ENCODE data around the gene CBL. TPM values are rescaled to one million over a fixed set of nuclear protein-coding genes. Genes with fewer than 3 reads are reported as not detected.

The CBL gene
- total RNA-seq, 1 experiment from 2014 or later, result 52.7 TPM

DNA sequence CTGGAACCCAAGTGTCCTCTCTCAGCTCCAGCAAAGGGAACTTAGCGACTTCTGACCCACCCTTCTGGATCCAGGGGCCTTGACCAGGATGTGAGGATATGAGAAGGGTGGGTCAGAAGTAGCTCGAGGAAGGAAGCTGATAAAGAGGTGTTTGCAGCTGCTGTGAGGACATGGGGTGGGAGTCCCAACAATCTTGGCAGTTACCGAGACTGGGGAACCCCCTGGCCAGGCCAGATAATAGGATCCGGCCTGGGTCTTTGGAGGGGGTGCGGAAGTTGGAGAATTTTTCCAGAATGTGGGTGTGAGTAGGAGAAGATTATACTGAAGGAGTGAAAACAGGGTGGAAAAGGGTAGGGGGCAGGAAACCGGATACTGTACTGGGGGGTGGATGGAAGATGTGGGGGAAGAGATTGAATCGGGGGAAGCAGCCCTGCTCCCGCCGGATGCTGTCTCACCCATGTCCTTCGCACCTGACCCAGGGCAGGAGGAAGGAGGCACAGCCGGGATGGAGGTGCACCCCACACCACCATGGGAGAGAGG lies 113.6 kb downstream of the CBL start:
- CTCF ChIA-PET, result interaction anchor here (2.3 to 2.5 kb wide), 2 partner anchors 21 to 61 kb away, joined by 7 to 14 read pairs; partner anchors contain the start of genes C1QTNF5 and USP2
- Histone ChIP-seq H3K9me3 (no peaks in the 10 kb centered on the region), H3K36me3 (ENCODE audit: control insufficient read depth, insufficient read depth, low read length) (no peaks in the 10 kb centered on the region), H3K4me3 (ENCODE audit: low read depth, low read length) (no peak overlapping the region), H3K4me1 (peaks cover 38% of the 10 kb centered on the region), H3K27me3 (replicated peaks; ENCODE audit: control insufficient read depth, insufficient read depth, low read length) (peaks cover 7% of the 10 kb centered on the region)
- Mint-ChIP-seq H3K27me3 (ENCODE audit: insufficient read depth, unreplicated experiment) (no peaks in the 10 kb centered on the region), H3K36me3 (ENCODE audit: insufficient read depth, unreplicated experiment) (peaks cover 5% of the 10 kb centered on the region), H3K27ac (ENCODE audit: unreplicated experiment) (no peak overlapping the region), H3K9me3 (ENCODE audit: unreplicated experiment) (no peaks in the 10 kb centered on the region), H3K4me3 (ENCODE audit: unreplicated experiment) (no peak overlapping the region), H3K4me1 (ENCODE audit: low read depth, unreplicated experiment) (no peaks in the 10 kb centered on the region)
- TF ChIP-seq, protein P1, sequence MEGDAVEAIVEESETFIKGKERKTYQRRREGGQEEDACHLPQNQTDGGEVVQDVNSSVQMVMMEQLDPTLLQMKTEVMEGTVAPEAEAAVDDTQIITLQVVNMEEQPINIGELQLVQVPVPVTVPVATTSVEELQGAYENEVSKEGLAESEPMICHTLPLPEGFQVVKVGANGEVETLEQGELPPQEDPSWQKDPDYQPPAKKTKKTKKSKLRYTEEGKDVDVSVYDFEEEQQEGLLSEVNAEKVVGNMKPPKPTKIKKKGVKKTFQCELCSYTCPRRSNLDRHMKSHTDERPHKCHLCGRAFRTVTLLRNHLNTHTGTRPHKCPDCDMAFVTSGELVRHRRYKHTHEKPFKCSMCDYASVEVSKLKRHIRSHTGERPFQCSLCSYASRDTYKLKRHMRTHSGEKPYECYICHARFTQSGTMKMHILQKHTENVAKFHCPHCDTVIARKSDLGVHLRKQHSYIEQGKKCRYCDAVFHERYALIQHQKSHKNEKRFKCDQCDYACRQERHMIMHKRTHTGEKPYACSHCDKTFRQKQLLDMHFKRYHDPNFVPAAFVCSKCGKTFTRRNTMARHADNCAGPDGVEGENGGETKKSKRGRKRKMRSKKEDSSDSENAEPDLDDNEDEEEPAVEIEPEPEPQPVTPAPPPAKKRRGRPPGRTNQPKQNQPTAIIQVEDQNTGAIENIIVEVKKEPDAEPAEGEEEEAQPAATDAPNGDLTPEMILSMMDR (IDR thresholded peaks at IDR 0.05; ENCODE audit: insufficient read depth in 1 of 2, low read depth in 1 of 2, low read length in 1 of 2, severe bottlenecking in 1 of 2, unreplicated experiment in 1 of 2), result no peak
- intact Hi-C loops (cut with micrococcal nuclease; ENCODE audit: unreplicated experiment), result loop anchor here (2.0 to 10.0 kb wide), 2 partner anchors 115 to 155 kb away; partner anchors contain the start of gene CBL
- POLR2A ChIA-PET, result no interaction called here
- BruUV-seq (replicated peaks), result no TSS peak
- peak in 1 of 2 experiments; percentile 29 for DNase-seq

DNA sequence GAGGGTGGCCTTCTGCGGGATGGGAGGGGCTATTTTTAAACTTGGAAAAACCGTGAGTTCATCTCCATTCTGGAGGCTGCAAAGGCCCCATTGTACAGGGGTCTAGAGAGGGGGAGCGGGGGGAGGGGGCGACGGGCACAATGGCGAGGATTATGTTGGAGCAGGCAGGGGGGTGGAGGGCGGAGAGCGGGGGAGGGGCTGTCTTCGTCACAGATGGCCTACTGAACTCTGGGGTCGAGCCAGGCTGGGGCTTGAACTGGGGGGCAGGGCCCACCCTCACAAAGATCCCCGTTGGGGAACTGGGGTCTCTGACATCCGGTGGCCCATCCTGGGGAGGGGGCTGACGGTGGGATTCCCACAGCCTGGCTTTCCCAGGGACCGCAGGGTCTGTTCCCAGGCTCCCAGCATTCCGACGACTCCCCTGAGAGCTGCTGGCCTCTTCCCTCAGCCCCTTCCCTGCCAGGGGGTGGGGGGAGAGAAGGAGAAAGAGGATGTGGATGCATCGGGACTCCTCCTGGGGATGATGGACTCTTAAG lies 114.2 kb downstream of the CBL start:
- Mint-ChIP-seq H3K9me3 (ENCODE audit: unreplicated experiment) (no peaks in the 10 kb centered on the region), H3K4me1 (ENCODE audit: low read depth, unreplicated experiment) (no peaks in the 10 kb centered on the region), H3K27ac (ENCODE audit: unreplicated experiment) (no peak overlapping the region), H3K4me3 (ENCODE audit: unreplicated experiment) (no peak overlapping the region), H3K27me3 (ENCODE audit: insufficient read depth, unreplicated experiment) (no peaks in the 10 kb centered on the region), H3K36me3 (ENCODE audit: insufficient read depth, unreplicated experiment) (peaks cover 5% of the 10 kb centered on the region)
- Histone ChIP-seq H3K9me3 (no peaks in the 10 kb centered on the region), H3K4me1 (peaks cover 32% of the 10 kb centered on the region), H3K4me3 (ENCODE audit: low read depth, low read length) (no peak overlapping the region; the same call in 1 of the 2 replicates), H3K27me3 (replicated peaks; ENCODE audit: control insufficient read depth, insufficient read depth, low read length) (peaks cover 5% of the 10 kb centered on the region), H3K36me3 (ENCODE audit: control insufficient read depth, insufficient read depth, low read length) (no peaks in the 10 kb centered on the region)
- DNase-seq, result peak; percentile 6 to 42
- intact Hi-C loops (cut with micrococcal nuclease; ENCODE audit: unreplicated experiment), result loop anchor here (2.0 kb wide), 1 partner anchor 154 kb away; no protein-coding TSS in a partner anchor
- TF ChIP-seq, protein P1 (IDR thresholded peaks at IDR 0.05; ENCODE audit: insufficient read depth in 1 of 2, low read depth in 1 of 2, low read length in 1 of 2, severe bottlenecking in 1 of 2, unreplicated experiment in 1 of 2), result no peak
- CTCF ChIA-PET, result interaction anchor here (1.0 to 3.1 kb wide), 4 partner anchors 18 to 114 kb away, joined by 7 to 51 read pairs (median 12); partner anchors contain the start of genes C1QTNF5, CBL and USP2
- POLR2A ChIA-PET, result no interaction called here
- BruUV-seq (replicated peaks), result no TSS peak

DNA sequence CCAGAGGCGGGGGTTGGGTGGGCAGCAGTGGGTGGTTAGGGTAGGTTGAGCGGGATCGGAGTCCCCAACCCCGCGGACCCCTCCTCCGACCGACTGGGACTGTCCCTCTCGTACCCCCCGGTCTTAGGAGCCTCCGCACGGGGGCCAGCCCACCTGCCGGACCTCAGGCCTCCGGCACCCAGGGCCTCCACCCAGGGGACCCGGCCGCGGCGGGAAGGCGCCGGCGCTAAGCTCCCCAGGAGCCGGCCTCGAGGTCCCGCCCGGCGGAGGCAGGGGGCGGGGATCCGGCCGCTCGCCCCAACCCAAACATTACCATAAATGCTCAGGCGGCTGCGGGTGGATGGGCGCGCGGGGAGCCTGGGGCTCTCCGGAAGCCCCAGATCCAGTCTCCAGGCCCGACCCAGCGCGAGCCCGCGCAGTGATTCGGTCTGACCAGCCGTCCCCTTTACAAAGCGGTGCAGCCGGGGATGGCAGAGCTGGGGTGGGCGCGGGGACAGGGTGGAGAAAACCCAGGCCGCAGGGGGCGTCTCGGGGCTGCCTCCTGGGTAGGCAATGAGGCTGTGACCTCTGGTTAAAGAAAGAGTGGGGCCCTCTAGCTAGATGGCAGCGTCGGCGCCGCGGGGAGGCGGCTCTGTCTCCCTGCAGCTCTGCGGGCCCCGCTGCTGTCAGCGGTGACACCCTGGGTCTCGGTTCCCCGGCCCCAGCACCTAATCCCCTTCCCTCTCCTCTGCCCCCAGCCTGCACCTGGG lies 114.8 kb downstream of the CBL start:
- Mint-ChIP-seq H3K36me3 (ENCODE audit: insufficient read depth, unreplicated experiment) (peaks cover 5% of the 10 kb centered on the region), H3K27me3 (ENCODE audit: insufficient read depth, unreplicated experiment) (no peaks in the 10 kb centered on the region), H3K9me3 (ENCODE audit: unreplicated experiment) (no peaks in the 10 kb centered on the region), H3K4me3 (ENCODE audit: unreplicated experiment) (peak overlapping the region; percentile 74), H3K4me1 (ENCODE audit: low read depth, unreplicated experiment) (no peaks in the 10 kb centered on the region), H3K27ac (ENCODE audit: unreplicated experiment) (peak overlapping the region; percentile 25)
- no peaks in the 10 kb centered on the region for H3K36me3 ChIP-seq (ENCODE audit: control insufficient read depth, insufficient read depth, low read length)
- peaks cover 26% of the 10 kb centered on the region for H3K4me1 ChIP-seq
- peak; percentile 42 to 50 for DNase-seq
- no peaks in the 10 kb centered on the region for H3K9me3 ChIP-seq
- H3K4me3 ChIP-seq (ENCODE audit: low read depth, low read length), result peak overlapping the region; percentile 39
- TF ChIP-seq, protein P1 (IDR thresholded peaks at IDR 0.05; ENCODE audit: insufficient read depth in 1 of 2, low read depth in 1 of 2, low read length in 1 of 2, severe bottlenecking in 1 of 2, unreplicated experiment in 1 of 2), result peak in 1 of 2 experiments; percentile 15
- POLR2A ChIA-PET, result no interaction called here
- no peaks in the 10 kb centered on the region for H3K27me3 ChIP-seq (replicated peaks; ENCODE audit: control insufficient read depth, insufficient read depth, low read length)
- no TSS peak for BruUV-seq (replicated peaks)
- CTCF ChIA-PET, result interaction anchor here (0.6 to 4.1 kb wide), 6 partner anchors 18 to 253 kb away, joined by 3 to 51 read pairs (median 8); partner anchors contain the start of genes CBL, USP2 and VPS11
- intact Hi-C loops (cut with micrococcal nuclease; ENCODE audit: unreplicated experiment), result loop anchor here (1.0 to 2.0 kb wide), 5 partner anchors 13 to 154 kb away; partner anchors contain the start of genes RNF26 and USP2
